Small intestine (tissue), 7 donors: ENCODE results near the gene TLR6. TPM values are rescaled to one million over a fixed set of nuclear protein-coding genes. Genes with fewer than 3 reads are reported as not detected.

ENCODE experiments used
- DNase-seq, 2 donors: peaks; one replicate each; pipeline versions ENCODE4 v3.0.0 to v3.0.0-alpha.2; 2013
- FAIRE-seq: peaks from 2 replicates; lab custom pipeline; 2012; peaks lifted over from hg19 to GRCh38; lab: Jason Lieb, UNC
- H3K27ac ChIP-seq, 3 donors: one replicate each; pipeline ENCODE4 v1.5.1; 2013; ENCODE audit warnings: low read length in 2 of 3, mild to moderate bottlenecking in 2 of 3, control low read depth in 1 of 3, inconsistent platforms in 1 of 3, low read depth in 1 of 3, moderate library complexity in 1 of 3
- H3K27me3 ChIP-seq, 3 donors: one replicate each; pipeline ENCODE4 v1.6.1; 2013; ENCODE audit warnings: low read length in 3 of 3, inconsistent platforms in 1 of 3; ENCODE audit not compliant: control insufficient read depth in 3 of 3, insufficient read depth in 3 of 3
- H3K36me3 ChIP-seq, 3 donors: one replicate each; pipeline ENCODE4 v1.6.1; 2013; ENCODE audit warnings: low read length in 3 of 3, inconsistent platforms in 1 of 3, low read depth in 1 of 3, mild to moderate bottlenecking in 1 of 3, moderate library complexity in 1 of 3; ENCODE audit not compliant: control insufficient read depth in 3 of 3, insufficient read depth in 2 of 3
- H3K4me1 ChIP-seq, 3 donors: one replicate each; pipeline ENCODE4 v1.6.1; 2013; ENCODE audit warnings: low read length in 2 of 3, inconsistent platforms in 1 of 3, low read depth in 1 of 3, mild to moderate bottlenecking in 1 of 3, moderate library complexity in 1 of 3; ENCODE audit not compliant: control insufficient read depth in 3 of 3, insufficient read depth in 2 of 3
- H3K4me3 ChIP-seq, 3 donors: one replicate each; pipeline ENCODE4 v1.5.1; 2013; ENCODE audit warnings: low read length in 3 of 3, control low read depth in 1 of 3, inconsistent platforms in 1 of 3, low read depth in 1 of 3, mild to moderate bottlenecking in 1 of 3, moderate library complexity in 1 of 3
- H3K9me3 ChIP-seq, 2 donors: one replicate each; pipeline ENCODE4 v1.6.1; 2013; ENCODE audit warnings: low read depth in 1 of 2, low read length in 1 of 2; ENCODE audit not compliant: control insufficient read depth in 2 of 2, insufficient read depth in 1 of 2
- WGBS, 3 donors: extraction: QIAGEN DNeasy Blood & Tissue Kit; methylation state at CpG; one replicate each; pipeline ENCODE4 v1.1.7; 2013; 5-methylcytosine and 5-hydroxymethylcytosine counted together
- polyA plus RNA-seq, 4 donors: library from polyadenylated mRNA; stranded (reverse) in 3 of 4; unstranded in 1 of 4; fragments of 200-250 nt in 3 of 4; fragments of 120-200 nt in 1 of 4; gene quantifications; one replicate each; pipeline versions ENCODE4 v1.2.1 to v1.2.3, GENCODE V29; 2013
- donor health status: healthy with polysubstance abuse.
- donor health status: control.
- donor health status: control.
- donor health status: Bipolar disorder and iron deficiency.
- donor health status: healthy.

The TLR6 gene
- polyA plus RNA-seq, 4 donors, result under 0.01 to 1.3 (median 0.37) TPM

GRCh38 chr4:38871593-38871992 is 15.0 kb upstream of the TLR6 start:
- H3K27me3 ChIP-seq, result no peaks in the 10 kb centered on the region
- H3K9me3 ChIP-seq, result peaks cover 0 to 3% of the 10 kb centered on the region in 2 donors
- DNase-seq (no peak), FAIRE-seq (no peak)
- no peak overlapping the region for H3K27ac ChIP-seq
- H3K4me3 ChIP-seq, result no peak overlapping the region
- H3K4me1 ChIP-seq, result peaks cover 0 to 19% (median 3%) of the 10 kb centered on the region in 3 donors
- peaks cover 0 to 9% (median 2%) of the 10 kb centered on the region in 3 donors for H3K36me3 ChIP-seq
- 76 to 93% (median 92%) methylated on average over 1 of the region's 1 CpG for WGBS, 3 donors

GRCh38 chr4:38870098-38870808 is 13.6 kb upstream of the TLR6 start:
- Histone ChIP-seq H3K27me3 (no peaks in the 10 kb centered on the region), H3K4me3 (no peak overlapping the region), H3K27ac (peak overlapping the region in 1 of 3 donors; percentile 14), H3K9me3 (no peaks in the 10 kb centered on the region), H3K36me3 (peaks cover 0 to 9% (median 2%) of the 10 kb centered on the region in 3 donors), H3K4me1 (peaks cover 0 to 21% (median 3%) of the 10 kb centered on the region in 3 donors)
- DNase-seq, result no peak
- 76 to 85% (median 80%) methylated on average over 7 of the region's 7 CpGs for WGBS, 3 donors
- no peak for FAIRE-seq

- peak overlapping the region in 1 of 3 donors; percentile 4 for H3K27ac ChIP-seq
- H3K9me3 ChIP-seq, result no peaks in the 10 kb centered on the region
- peaks cover 0 to 9% (median 2%) of the 10 kb centered on the region in 3 donors for H3K36me3 ChIP-seq
- H3K27me3 ChIP-seq, result no peaks in the 10 kb centered on the region
- DNase-seq (no peak), FAIRE-seq (no peak)
- WGBS, 3 donors, result 72 to 82% (median 81%) methylated on average over 2 of the region's 2 CpGs
- no peak overlapping the region for H3K4me3 ChIP-seq
- peaks cover 0 to 21% (median 3%) of the 10 kb centered on the region in 3 donors for H3K4me1 ChIP-seq
Measured at GRCh38 chr4:38869511-38869910, 12.9 kb upstream of the TLR6 start.

DNA sequence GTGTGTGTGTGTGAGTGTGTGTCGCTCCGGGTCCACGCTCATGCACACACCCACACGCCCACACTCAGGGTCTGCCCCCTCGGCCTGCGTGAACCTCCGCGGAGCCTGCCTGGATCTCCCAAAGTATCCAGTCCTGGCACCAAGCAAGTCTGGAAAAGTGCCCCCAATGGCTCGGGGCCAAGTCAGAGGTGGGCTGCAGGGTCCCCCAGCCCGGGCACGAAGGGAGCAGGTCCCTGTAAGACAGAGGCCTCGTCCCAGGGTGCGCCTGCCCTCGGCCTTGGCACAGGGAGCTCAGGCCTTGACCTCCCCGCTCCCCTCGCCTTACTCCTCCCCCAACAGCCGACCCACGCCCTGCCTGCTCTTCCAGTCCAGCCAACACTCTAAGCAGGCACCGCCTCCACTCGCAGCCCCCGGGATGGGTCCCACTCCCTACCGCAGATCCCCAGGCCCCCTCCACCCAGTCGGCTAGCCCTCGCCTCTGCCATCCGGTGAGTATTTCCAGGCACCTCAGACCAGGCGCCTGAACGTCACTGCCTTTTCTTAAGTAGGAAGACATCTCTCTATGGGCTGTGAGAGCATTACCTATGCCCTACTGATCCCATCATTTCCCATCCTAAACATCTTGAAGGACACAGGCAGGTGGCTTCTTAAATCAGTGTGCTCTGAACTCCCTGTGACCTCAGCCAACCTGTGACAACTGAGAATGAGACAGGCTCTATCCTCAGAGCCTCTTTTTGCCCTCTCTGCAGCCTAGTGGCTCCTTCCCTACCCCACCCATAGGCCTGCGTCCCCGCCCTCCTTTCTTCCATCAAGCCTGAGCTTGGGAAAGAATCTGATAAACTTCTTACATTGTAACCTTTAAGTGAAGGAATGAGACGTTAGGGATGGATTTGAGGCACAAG is 11.7 kb upstream of the TLR6 start:
- 10 to 28% (median 26%) methylated on average over 24 to 30 of the region's 30 CpGs for WGBS, 3 donors
- Histone ChIP-seq H3K36me3 (peaks cover 0 to 6% (median 2%) of the 10 kb centered on the region in 3 donors), H3K4me3 (peak overlapping the region; percentile 78 to 92 (median 87)), H3K9me3 (no peaks in the 10 kb centered on the region), H3K4me1 (peaks cover 0 to 21% (median 3%) of the 10 kb centered on the region in 3 donors), H3K27ac (peak overlapping the region; percentile 89 to 97 (median 90)), H3K27me3 (no peaks in the 10 kb centered on the region)
- no peak for FAIRE-seq
- peak; percentile 56 to 67 for DNase-seq

DNA sequence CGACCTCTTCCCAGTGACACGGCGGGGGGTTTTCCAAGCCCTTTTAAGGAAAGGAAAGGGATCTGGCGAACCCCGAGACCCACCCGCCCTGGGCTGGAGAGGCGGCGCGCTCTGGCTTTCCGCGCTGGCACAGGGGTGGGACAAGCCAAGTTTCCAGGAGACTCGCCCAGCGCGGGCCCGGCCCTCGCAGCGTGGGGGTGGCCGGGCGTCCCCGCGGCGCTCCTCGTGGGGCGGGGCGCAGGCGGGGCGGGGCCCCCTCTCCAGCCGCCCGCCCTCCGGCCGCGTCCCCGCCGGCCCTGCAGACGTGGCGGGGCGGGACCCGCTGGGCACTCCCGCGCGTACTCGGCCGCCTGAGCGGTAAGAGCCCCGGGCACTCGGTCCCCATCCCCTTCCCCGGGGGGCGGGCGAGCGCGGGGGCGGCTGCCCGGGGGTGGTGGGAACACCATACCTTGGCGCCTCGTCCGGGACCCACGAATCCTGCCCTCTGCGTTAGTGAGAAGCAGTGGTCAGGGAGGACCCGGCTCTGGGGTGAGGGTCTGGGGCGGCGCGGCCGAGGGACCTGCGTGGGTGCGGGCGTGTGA is 11.0 kb upstream of the TLR6 start, which contains the start of gene FAM114A1:
Gene FAM114A1 (plus strand): TSS at position 329 of the 581 bp plus-strand sequence. CDS start 10,273 bp downstream, outside the sequence.
- peak; percentile 84 to 86 for DNase-seq
- no peak for FAIRE-seq
- 1 to 4% (median 1%) methylated on average over 44 to 66 of the region's 66 CpGs for WGBS, 3 donors
- Histone ChIP-seq H3K27me3 (no peaks in the 10 kb centered on the region), H3K4me3 (peak within 1 kb of the TSS; percentile 78 to 92 (median 87)), H3K36me3 (peaks cover 0 to 6% (median 2%) of the 10 kb centered on the region in 3 donors), H3K4me1 (peaks cover 0 to 17% (median 3%) of the 10 kb centered on the region in 3 donors), H3K27ac (peak within 1 kb of the TSS; percentile 89 to 97 (median 90)), H3K9me3 (no peaks in the 10 kb centered on the region)

GRCh38 chr4:38866973-38867477 is 10.4 kb upstream of the TLR6 start:
- Histone ChIP-seq H3K4me3 (peak overlapping the region in 2 of 3 donors; percentile 59 to 92), H3K36me3 (peaks cover 0 to 6% (median 1%) of the 10 kb centered on the region in 3 donors), H3K4me1 (peaks cover 0 to 17% (median 3%) of the 10 kb centered on the region in 3 donors), H3K27me3 (no peaks in the 10 kb centered on the region), H3K27ac (peak overlapping the region; percentile 80 to 89 (median 82)), H3K9me3 (no peaks in the 10 kb centered on the region)
- no peak for FAIRE-seq
- DNase-seq, result no peak
- 42 to 45% (median 43%) methylated on average over 11 of the region's 11 CpGs for WGBS, 3 donors

GRCh38 chr4:38865445-38865844 is 8.8 kb upstream of the TLR6 start:
- 13 to 52% (median 20%) methylated on average over 6 of the region's 6 CpGs for WGBS, 3 donors
- FAIRE-seq, result no peak
- peaks cover 0 to 17% (median 3%) of the 10 kb centered on the region in 3 donors for H3K4me1 ChIP-seq
- H3K4me3 ChIP-seq, result no peak overlapping the region
- peak overlapping the region in 2 of 3 donors; percentile 46 to 51 for H3K27ac ChIP-seq
- peak; percentile 69 to 80 for DNase-seq
- H3K27me3 ChIP-seq, result no peaks in the 10 kb centered on the region
- no peaks in the 10 kb centered on the region for H3K9me3 ChIP-seq
- peaks cover 0 to 4% (median 0%) of the 10 kb centered on the region in 3 donors for H3K36me3 ChIP-seq
